Keratinocyte (primary cell): ENCODE data around the gene TAPBP.

ENCODE experiments used
- CTCF ChIP-seq, 3 experiments: IDR thresholded peaks in 1 of 3; conservative IDR thresholded peaks in 1 of 3; optimal IDR thresholded peaks in 1 of 3; 2 replicates in 2 of 3; 3 replicates in 1 of 3; pipeline versions ENCODE3 to v1.5.1; 2011; ENCODE audit warnings: low read length in 3 of 3, mild to moderate bottlenecking in 3 of 3, moderate library complexity in 2 of 3, control low read depth in 1 of 3, inconsistent platforms in 1 of 3; ENCODE audit not compliant: insufficient read depth in 2 of 3; ENCODE audit errors: extremely low read depth in 1 of 3
- EZH2 ChIP-seq: IDR thresholded peaks from one replicate; pipeline ENCODE4 v1.6.1; 2012; ENCODE audit warnings: inconsistent platforms, mild to moderate bottlenecking, low read length, moderate library complexity

GRCh38 chr6:33347816-33348215, 33.9 kb upstream of the TAPBP start:
- TF ChIP-seq CTCF (optimal IDR thresholded peaks at IDR 0.05 in 1 of 3, IDR thresholded peaks at IDR 0.05 in 1 of 3, conservative IDR thresholded peaks at IDR 0.05 in 1 of 3; ENCODE audit: extremely low read depth in 1 of 3, insufficient read depth in 2 of 3, low read length in 3 of 3) (no peak), EZH2 (no peak)
